GM12865 (cell line): ENCODE data around the gene GFAP.
A peak's percentile ranks its signal among the peaks of the same experiment; 100 is the strongest.

Experiments used
- DNase-seq: peaks from one replicate; pipeline ENCODE4 v3.0.0; 2010; ENCODE audit warnings: low read depth
- H3K4me3 ChIP-seq: 2 replicates; pipeline ENCODE4 v1.5.1; 2011; ENCODE audit warnings: mild to moderate bottlenecking, low read depth, low read length, control low read depth
- TF ChIP-seq, protein P1 (sequence below): IDR thresholded peaks from 2 replicates; pipeline ENCODE4 v1.5.1; 2011; ENCODE audit warnings: low read length, control low read depth, low read depth, inconsistent platforms; ENCODE audit not compliant: insufficient read depth; ENCODE audit errors: missing control alignments

The GFAP gene

DNA sequence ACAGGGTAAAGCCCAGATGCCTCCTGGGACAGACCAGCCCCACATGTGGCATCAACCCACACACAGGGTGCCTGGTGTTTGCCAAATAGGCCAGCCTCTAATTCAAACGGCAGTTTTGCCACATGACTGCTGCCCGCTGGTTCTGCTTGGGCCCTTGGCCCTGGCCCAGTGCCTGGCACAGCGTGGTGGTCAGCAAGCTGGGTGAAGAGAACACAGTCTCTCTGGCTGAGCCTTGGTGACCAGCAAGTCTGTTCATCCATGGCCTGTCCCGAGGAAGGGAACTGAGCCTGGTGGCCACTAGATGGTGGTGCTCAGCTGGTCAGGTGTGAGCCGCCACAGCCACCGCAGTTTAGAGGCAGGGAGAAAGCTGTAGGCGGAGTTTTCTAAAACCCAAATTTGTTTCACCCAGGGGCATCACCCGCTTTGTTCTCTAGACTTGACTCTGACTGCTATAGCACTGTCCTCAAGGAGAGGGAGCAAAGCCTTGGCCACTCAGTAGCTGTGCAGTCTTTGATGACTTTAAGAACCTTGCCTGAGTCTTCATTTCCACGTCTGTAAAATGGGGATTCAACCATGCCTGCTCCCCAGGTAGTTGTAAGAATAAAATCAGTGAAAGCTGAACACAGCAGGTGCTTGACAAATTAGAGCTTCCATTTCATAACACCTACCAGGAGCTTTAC, 4.7 kb upstream of the GFAP start:
- H3K4me3 ChIP-seq: no peak overlapping the region
- TF ChIP-seq, protein P1, sequence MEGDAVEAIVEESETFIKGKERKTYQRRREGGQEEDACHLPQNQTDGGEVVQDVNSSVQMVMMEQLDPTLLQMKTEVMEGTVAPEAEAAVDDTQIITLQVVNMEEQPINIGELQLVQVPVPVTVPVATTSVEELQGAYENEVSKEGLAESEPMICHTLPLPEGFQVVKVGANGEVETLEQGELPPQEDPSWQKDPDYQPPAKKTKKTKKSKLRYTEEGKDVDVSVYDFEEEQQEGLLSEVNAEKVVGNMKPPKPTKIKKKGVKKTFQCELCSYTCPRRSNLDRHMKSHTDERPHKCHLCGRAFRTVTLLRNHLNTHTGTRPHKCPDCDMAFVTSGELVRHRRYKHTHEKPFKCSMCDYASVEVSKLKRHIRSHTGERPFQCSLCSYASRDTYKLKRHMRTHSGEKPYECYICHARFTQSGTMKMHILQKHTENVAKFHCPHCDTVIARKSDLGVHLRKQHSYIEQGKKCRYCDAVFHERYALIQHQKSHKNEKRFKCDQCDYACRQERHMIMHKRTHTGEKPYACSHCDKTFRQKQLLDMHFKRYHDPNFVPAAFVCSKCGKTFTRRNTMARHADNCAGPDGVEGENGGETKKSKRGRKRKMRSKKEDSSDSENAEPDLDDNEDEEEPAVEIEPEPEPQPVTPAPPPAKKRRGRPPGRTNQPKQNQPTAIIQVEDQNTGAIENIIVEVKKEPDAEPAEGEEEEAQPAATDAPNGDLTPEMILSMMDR: peak; percentile 82
- DNase-seq: peak; percentile 89

DNA sequence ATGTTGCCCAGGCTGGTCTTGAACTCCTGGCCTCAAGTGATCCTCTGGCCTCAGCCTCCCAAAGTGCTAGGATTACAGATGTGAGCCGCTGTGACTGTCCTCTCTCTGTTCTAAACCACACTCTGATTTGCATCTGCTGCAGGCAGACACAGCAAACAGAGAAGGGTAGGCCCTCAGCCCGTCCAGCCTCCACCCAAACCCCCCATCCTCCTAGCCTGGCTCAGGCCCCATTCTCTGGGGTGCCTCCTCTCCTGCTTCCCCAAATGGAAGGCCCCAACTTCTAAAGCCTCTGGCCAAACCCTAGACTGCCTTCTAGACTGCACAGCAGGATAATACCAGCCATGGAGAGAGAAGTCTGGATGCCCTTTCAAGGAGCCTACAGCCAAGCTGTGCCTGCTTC, 4.1 kb upstream of the GFAP start:
- TF ChIP-seq, protein P1: no peak
- DNase-seq: no peak
- H3K4me3 ChIP-seq: no peak overlapping the region

DNA sequence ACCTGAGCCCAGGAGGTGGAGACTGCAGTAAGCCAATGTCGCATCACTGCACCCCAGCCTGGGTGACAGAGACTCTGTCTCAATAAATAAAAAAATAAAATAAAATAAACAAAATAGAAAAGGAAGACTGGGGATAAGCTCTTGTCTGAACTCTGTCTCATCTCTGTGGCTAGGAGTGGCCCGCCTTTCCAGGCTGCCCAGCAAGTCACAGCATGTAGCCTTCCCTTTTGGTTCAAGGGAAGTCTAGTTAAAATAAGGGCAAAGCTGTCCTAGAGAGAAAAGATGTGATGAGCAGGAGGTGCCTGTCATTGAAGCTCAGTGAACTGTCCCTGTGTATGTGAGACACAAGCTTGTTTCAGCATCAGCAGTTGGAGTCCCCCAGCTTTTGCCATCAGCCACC, 2.7 kb upstream of the GFAP start:
- TF ChIP-seq, protein P1: no peak
- DNase-seq: no peak
- no peak overlapping the region for H3K4me3 ChIP-seq

DNA sequence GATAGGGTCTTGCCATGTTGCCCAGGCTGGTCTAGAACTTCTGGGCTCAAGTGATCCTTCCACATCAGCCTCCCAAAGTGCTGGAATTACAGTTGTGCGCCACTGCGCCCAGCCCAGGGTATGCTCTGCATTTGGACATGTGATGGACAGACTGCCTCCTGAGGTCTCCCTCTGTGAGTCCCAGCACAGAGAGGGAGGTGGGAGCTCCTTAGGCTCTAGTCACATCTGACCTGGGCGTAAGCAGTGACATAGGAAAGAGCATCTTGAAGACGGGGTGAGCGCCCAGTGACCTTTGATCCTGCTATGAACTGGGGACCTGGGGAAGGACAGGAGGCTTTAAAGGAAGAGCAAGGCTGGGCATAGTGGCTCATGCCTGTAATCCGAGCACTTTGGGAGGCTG, 2.2 kb upstream of the GFAP start:
- no peak overlapping the region for H3K4me3 ChIP-seq
- TF ChIP-seq, protein P1: no peak
- DNase-seq: no peak

DNA sequence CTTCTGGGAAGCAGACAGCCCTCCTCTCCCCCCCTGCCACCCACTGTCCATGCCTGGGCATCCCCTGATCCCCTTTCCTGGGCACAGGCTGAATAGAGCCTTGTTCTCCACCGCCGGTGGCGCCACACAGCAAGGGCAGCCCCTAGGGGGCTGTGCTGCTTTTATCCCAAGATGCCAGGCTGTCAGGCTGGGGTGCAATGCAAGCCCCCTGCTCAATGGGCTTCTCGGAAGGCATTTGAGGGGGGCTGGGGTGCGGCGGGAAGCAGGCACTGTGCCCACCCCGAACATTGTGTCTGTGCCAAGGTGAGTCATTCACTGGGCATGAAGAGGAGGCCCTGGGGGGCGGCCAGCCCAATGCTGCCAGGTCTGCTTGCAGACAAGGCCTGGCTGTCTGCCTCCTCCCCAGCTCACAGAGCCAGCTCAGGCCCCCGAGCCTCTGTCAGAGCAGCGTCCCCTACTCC, 1.5 kb upstream of the GFAP start:
- DNase-seq: no peak
- H3K4me3 ChIP-seq: no peak overlapping the region
- TF ChIP-seq, protein P1: no peak

DNA sequence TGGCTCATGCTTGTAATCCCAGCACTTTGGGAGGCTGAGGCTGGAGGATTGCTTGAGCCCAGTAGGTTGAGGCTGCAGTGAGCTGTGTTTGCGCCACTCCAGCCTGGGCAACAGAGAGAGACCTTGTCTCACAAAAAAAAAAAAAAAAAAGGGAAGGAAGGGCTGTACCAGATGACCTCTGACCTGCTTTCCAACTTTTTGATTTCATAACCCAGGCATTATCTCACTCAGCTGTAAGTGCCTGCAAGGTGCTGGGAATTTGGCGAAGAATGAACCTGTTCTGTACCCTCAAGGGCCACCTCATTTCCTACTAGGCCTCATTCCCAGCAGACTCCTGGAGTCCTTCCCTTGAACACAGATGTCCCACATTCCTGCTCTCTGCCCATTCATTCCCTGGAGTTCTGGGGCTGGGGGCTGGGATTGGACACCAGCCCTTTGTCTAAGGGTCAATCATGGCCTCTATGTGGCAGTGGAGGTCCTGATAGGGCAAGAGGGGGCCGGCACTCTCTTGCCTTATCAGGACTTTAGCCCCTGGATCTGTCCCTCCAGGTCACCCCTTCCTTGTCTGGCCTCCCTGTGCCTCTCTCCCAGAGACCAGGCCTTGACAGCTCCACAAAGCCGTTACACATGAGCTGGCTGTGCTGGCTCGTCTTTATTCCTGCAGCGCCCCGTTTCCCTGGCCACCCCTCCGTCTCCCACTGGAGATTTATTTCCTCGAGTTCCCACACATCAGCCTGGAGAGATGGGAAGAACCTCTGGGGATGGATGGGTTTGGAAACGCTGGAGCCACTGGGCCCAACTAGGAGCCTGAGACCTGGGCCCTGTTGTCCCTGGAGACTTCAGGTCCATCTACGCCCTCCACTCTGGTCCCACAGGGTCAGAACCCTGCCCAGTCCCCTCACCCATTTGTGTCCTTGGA, 821 bp upstream of the GFAP start:
- TF ChIP-seq, protein P1: no peak
- H3K4me3 ChIP-seq: no peak overlapping the region
- DNase-seq: no peak
